SJSA1 (cell line): Measurements from ENCODE around the gene GARNL3. TPM values are rescaled to one million over a fixed set of nuclear protein-coding genes. Genes with fewer than 3 reads are reported as not detected.

ENCODE experiments used
- DNase-seq, 2 experiments: peaks; one replicate each; pipeline ENCODE4 v3.0.0-alpha.2; 2015 to 2020; ENCODE audit warnings: low spot score in 2 of 2, low read depth in 1 of 2
- H3K27ac ChIP-seq: fragments of 250-450 bp; sonication (Bioruptor Pico); 2 replicates; pipeline ENCODE4 v1.5.1; 2020; ENCODE audit warnings: mild to moderate bottlenecking, moderate library complexity
- H3K27me3 ChIP-seq: fragments of 250-450 bp; sonication (Bioruptor Pico); replicated peaks from 2 replicates; pipeline ENCODE4 v1.5.1; 2020; ENCODE audit warnings: mild to moderate bottlenecking, moderate library complexity
- H3K36me3 ChIP-seq: fragments of 250-450 bp; sonication (Bioruptor Pico); 2 replicates; pipeline ENCODE4 v1.5.1; 2020; ENCODE audit warnings: mild to moderate bottlenecking
- H3K4me1 ChIP-seq: fragments of 250-450 bp; sonication (Bioruptor Pico); replicated peaks from 2 replicates; pipeline ENCODE4 v1.6.1; 2021; ENCODE audit warnings: mild to moderate bottlenecking
- H3K4me3 ChIP-seq: fragments of 250-450 bp; sonication (Bioruptor Pico); 2 replicates; pipeline ENCODE4 v1.5.1; 2020; ENCODE audit warnings: mild to moderate bottlenecking
- H3K9me3 ChIP-seq: fragments of 250-450 bp; sonication (Bioruptor Pico); replicated peaks from 2 replicates; pipeline ENCODE4 v1.5.1; 2020; ENCODE audit warnings: mild to moderate bottlenecking
- total RNA-seq: library from RNA; depleted of rRNA; stranded (reverse); fragments of >200 nt; shearing (Covaris generic); gene quantifications from 2 replicates; pipeline ENCODE4 v1.2.3, GENCODE V29; 2014

The GARNL3 gene
- total RNA-seq, 1 experiment from 2014 or later, result 2.0 TPM

GRCh38 chr9:127389381-127390247 lies 125.0 kb downstream of the GARNL3 start:
- peak overlapping the region; percentile 85 for H3K27ac ChIP-seq
- H3K36me3 ChIP-seq, result no peaks in the 10 kb centered on the region
- peaks cover 20% of the 10 kb centered on the region for H3K4me1 ChIP-seq
- DNase-seq, result no peak
- no peaks in the 10 kb centered on the region for H3K27me3 ChIP-seq
- H3K9me3 ChIP-seq, result no peaks in the 10 kb centered on the region
- H3K4me3 ChIP-seq, result no peak overlapping the region

GRCh38 chr9:127390248-127390545 lies 125.6 kb downstream of the GARNL3 start:
- H3K4me1 ChIP-seq, result peaks cover 20% of the 10 kb centered on the region
- no peak overlapping the region for H3K4me3 ChIP-seq
- DNase-seq, result no peak
- no peaks in the 10 kb centered on the region for H3K36me3 ChIP-seq
- no peak overlapping the region for H3K27ac ChIP-seq
- no peaks in the 10 kb centered on the region for H3K27me3 ChIP-seq
- H3K9me3 ChIP-seq, result no peaks in the 10 kb centered on the region

GRCh38 chr9:127390563-127390962 lies 126.0 kb downstream of the GARNL3 start:
- Histone ChIP-seq H3K27ac (no peak overlapping the region), H3K4me1 (peaks cover 20% of the 10 kb centered on the region), H3K27me3 (no peaks in the 10 kb centered on the region), H3K4me3 (no peak overlapping the region), H3K36me3 (no peaks in the 10 kb centered on the region), H3K9me3 (no peaks in the 10 kb centered on the region)
- DNase-seq, result no peak

- no peak for DNase-seq
- no peaks in the 10 kb centered on the region for H3K9me3 ChIP-seq
These were observed 127.6 kb downstream of the GARNL3 start for GRCh38 chr9:127392166-127392565.

GRCh38 chr9:127392976-127393375 lies 128.4 kb downstream of the GARNL3 start:
- no peaks in the 10 kb centered on the region for H3K9me3 ChIP-seq
- DNase-seq, result no peak
- peaks cover 3% of the 10 kb centered on the region; the same call in 1 of the 2 replicates for H3K36me3 ChIP-seq
- H3K27ac ChIP-seq, result no peak overlapping the region
- no peaks in the 10 kb centered on the region for H3K27me3 ChIP-seq
- no peak overlapping the region for H3K4me3 ChIP-seq
- H3K4me1 ChIP-seq, result peaks cover 25% of the 10 kb centered on the region

More at GRCh38 chr9:127392166-127392565, 127.6 kb downstream of the GARNL3 start:
- Histone ChIP-seq H3K36me3 (peaks cover under 1% of the 10 kb centered on the region; the same call in 1 of the 2 replicates), H3K4me1 (peaks cover 26% of the 10 kb centered on the region), H3K27me3 (no peaks in the 10 kb centered on the region), H3K4me3 (no peak overlapping the region), H3K27ac (no peak overlapping the region)

GRCh38 chr9:127393645-127394044 lies 129.1 kb downstream of the GARNL3 start:
- H3K36me3 ChIP-seq, result peaks cover 3% of the 10 kb centered on the region; the same call in 1 of the 2 replicates
- peaks cover 28% of the 10 kb centered on the region for H3K4me1 ChIP-seq
- H3K27me3 ChIP-seq, result no peaks in the 10 kb centered on the region
- no peaks in the 10 kb centered on the region for H3K9me3 ChIP-seq
- H3K4me3 ChIP-seq, result no peak overlapping the region
- DNase-seq, result no peak
- H3K27ac ChIP-seq, result no peak overlapping the region

- no peak for DNase-seq
- Histone ChIP-seq H3K9me3 (no peaks in the 10 kb centered on the region), H3K4me3 (no peak overlapping the region), H3K27ac (no peak overlapping the region), H3K27me3 (no peaks in the 10 kb centered on the region), H3K4me1 (peaks cover 17% of the 10 kb centered on the region), H3K36me3 (peaks cover 8% of the 10 kb centered on the region)
These were observed 131.1 kb downstream of the GARNL3 start for GRCh38 chr9:127395497-127396252.

- peaks cover 11% of the 10 kb centered on the region for H3K36me3 ChIP-seq
- peak overlapping the region; percentile 19 for H3K4me3 ChIP-seq
- H3K4me1 ChIP-seq, result peaks cover 15% of the 10 kb centered on the region
- no peak for DNase-seq
- no peaks in the 10 kb centered on the region for H3K9me3 ChIP-seq
- H3K27me3 ChIP-seq, result no peaks in the 10 kb centered on the region
- no peak overlapping the region for H3K27ac ChIP-seq
These were observed 131.8 kb downstream of the GARNL3 start for GRCh38 chr9:127396253-127396807.

GRCh38 chr9:127396808-127397645 lies 132.5 kb downstream of the GARNL3 start, which contains the start of gene SLC2A8:
Gene SLC2A8, plus strand, starts transcription at chr9:127397169. Its CDS starts 62 bp downstream, at chr9:127397231.
- Histone ChIP-seq H3K9me3 (no peaks in the 10 kb centered on the region), H3K4me3 (peak within 1 kb of the TSS; percentile 93), H3K36me3 (peaks cover 11% of the 10 kb centered on the region), H3K27ac (peak within 1 kb of the TSS; percentile 62), H3K4me1 (peaks cover 15% of the 10 kb centered on the region), H3K27me3 (no peaks in the 10 kb centered on the region)
- peak; percentile 97 to 98 for DNase-seq

GRCh38 chr9:127397646-127398274 lies 133.2 kb downstream of the GARNL3 start:
- H3K9me3 ChIP-seq, result no peaks in the 10 kb centered on the region
- peaks cover 15% of the 10 kb centered on the region for H3K4me1 ChIP-seq
- H3K4me3 ChIP-seq, result peak overlapping the region; percentile 93
- peaks cover 14% of the 10 kb centered on the region for H3K36me3 ChIP-seq
- peak overlapping the region; percentile 62 for H3K27ac ChIP-seq
- DNase-seq, result peak; percentile 63 to 69
- no peaks in the 10 kb centered on the region for H3K27me3 ChIP-seq

GRCh38 chr9:127398275-127398647 lies 133.7 kb downstream of the GARNL3 start:
- H3K27ac ChIP-seq, result peak overlapping the region; percentile 62; the same call in 1 of the 2 replicates
- peaks cover 15% of the 10 kb centered on the region for H3K4me1 ChIP-seq
- H3K27me3 ChIP-seq, result no peaks in the 10 kb centered on the region
- peaks cover 15% of the 10 kb centered on the region for H3K36me3 ChIP-seq
- H3K4me3 ChIP-seq, result peak overlapping the region; percentile 93
- no peaks in the 10 kb centered on the region for H3K9me3 ChIP-seq
- no peak for DNase-seq

GRCh38 chr9:127398715-127399400 lies 134.3 kb downstream of the GARNL3 start:
- H3K27ac ChIP-seq, result no peak overlapping the region
- no peaks in the 10 kb centered on the region for H3K9me3 ChIP-seq
- peaks cover 21% of the 10 kb centered on the region for H3K36me3 ChIP-seq
- no peak overlapping the region for H3K4me3 ChIP-seq
- DNase-seq, result no peak
- peaks cover 15% of the 10 kb centered on the region for H3K4me1 ChIP-seq
- H3K27me3 ChIP-seq, result no peaks in the 10 kb centered on the region
